ENCODE data around the gene TSHZ2.

DNA sequence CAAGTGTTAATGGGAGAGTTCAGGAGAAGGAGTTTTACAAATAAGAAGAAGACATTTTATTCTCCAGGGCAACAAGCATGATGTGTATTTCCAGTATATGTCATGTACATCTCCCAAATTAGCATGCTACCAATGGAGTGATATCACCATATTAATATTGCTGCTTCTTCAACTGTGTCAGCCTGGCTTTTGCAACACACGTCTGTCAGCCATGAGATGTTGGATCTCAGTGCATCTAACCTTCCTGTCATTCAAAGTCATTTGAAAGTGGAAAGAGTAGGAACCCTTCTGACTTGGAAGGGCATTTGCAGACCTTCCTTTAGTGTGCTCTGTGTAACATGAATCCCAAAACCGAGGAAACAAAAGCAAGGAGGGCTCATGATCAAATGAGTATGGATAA is 337.4 kb downstream of the TSHZ2 start:
- TF ChIP-seq, protein P1, sequence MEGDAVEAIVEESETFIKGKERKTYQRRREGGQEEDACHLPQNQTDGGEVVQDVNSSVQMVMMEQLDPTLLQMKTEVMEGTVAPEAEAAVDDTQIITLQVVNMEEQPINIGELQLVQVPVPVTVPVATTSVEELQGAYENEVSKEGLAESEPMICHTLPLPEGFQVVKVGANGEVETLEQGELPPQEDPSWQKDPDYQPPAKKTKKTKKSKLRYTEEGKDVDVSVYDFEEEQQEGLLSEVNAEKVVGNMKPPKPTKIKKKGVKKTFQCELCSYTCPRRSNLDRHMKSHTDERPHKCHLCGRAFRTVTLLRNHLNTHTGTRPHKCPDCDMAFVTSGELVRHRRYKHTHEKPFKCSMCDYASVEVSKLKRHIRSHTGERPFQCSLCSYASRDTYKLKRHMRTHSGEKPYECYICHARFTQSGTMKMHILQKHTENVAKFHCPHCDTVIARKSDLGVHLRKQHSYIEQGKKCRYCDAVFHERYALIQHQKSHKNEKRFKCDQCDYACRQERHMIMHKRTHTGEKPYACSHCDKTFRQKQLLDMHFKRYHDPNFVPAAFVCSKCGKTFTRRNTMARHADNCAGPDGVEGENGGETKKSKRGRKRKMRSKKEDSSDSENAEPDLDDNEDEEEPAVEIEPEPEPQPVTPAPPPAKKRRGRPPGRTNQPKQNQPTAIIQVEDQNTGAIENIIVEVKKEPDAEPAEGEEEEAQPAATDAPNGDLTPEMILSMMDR (IDR thresholded peaks at IDR 0.05) = no peak
- TF ChIP-seq POLR2A (IDR thresholded peaks at IDR 0.05) = no peak

Data from testis (tissue), 2 donors.